ENCODE measurements around the gene ZDHHC14.
A peak's percentile ranks its signal among the peaks of the same experiment; 100 is the strongest.

- TF ChIP-seq EZH2 (IDR thresholded peaks at IDR 0.05; ENCODE audit: low read depth, unreplicated experiment): no peak
- peak; percentile 61 to 75 for TF ChIP-seq CTCF (conservative IDR thresholded peaks at IDR 0.05; ENCODE audit: low read depth in 2 of 2)
- no peak for TF ChIP-seq POLR2AphosphoS5 (IDR thresholded peaks at IDR 0.05; ENCODE audit: low read depth)
- no peak for TF ChIP-seq REST (IDR thresholded peaks at IDR 0.05; ENCODE audit: unreplicated experiment)
These were observed 216.7 kb downstream of the ZDHHC14 start for GRCh38 chr6:157597461-157598312.
